Measurements from ENCODE around the gene SMIM12.

SMIM12 gene

GRCh38 chr1:34833711-34834110 lies 25.8 kb downstream of the SMIM12 start:
- TF ChIP-seq MAX (IDR thresholded peaks at IDR 0.05; ENCODE audit: low read depth, low read length): no peak
- TF ChIP-seq CTCF (IDR thresholded peaks at IDR 0.05; ENCODE audit: low read depth, low read length): no peak
- no peak for TF ChIP-seq MYC (IDR thresholded peaks at IDR 0.05; ENCODE audit: low read depth, low read length)
- no peak for TF ChIP-seq POLR2A (IDR thresholded peaks at IDR 0.05; ENCODE audit: extremely low read depth, insufficient read length)
- no peak overlapping the region for H3K4me3 ChIP-seq (ENCODE audit: low read depth, low read length)
- DNase-seq (ENCODE audit: low read depth): peak; percentile 15

GRCh38 chr1:34831721-34832246 lies 27.8 kb downstream of the SMIM12 start:
- no peak for DNase-seq (ENCODE audit: low read depth)
- no peak overlapping the region for H3K4me3 ChIP-seq (ENCODE audit: low read depth, low read length)
- TF ChIP-seq MAX (IDR thresholded peaks at IDR 0.05; ENCODE audit: low read depth, low read length): no peak
- TF ChIP-seq POLR2A (IDR thresholded peaks at IDR 0.05; ENCODE audit: extremely low read depth, insufficient read length): no peak
- no peak for TF ChIP-seq CTCF (IDR thresholded peaks at IDR 0.05; ENCODE audit: low read depth, low read length)
- no peak for TF ChIP-seq MYC (IDR thresholded peaks at IDR 0.05; ENCODE audit: low read depth, low read length)

- TF ChIP-seq MYC (IDR thresholded peaks at IDR 0.05; ENCODE audit: low read depth, low read length) (no peak), POLR2A (IDR thresholded peaks at IDR 0.05; ENCODE audit: extremely low read depth, insufficient read length) (no peak), MAX (IDR thresholded peaks at IDR 0.05; ENCODE audit: low read depth, low read length) (no peak), CTCF (IDR thresholded peaks at IDR 0.05; ENCODE audit: low read depth, low read length) (no peak)
- peak; percentile 87 for DNase-seq (ENCODE audit: low read depth)
- no peak overlapping the region for H3K4me3 ChIP-seq (ENCODE audit: low read depth, low read length)
These were observed 30.3 kb downstream of the SMIM12 start for GRCh38 chr1:34829250-34829649.

GRCh38 chr1:34828611-34829010 lies 30.9 kb downstream of the SMIM12 start:
- no peak for DNase-seq (ENCODE audit: low read depth)
- TF ChIP-seq MAX (IDR thresholded peaks at IDR 0.05; ENCODE audit: low read depth, low read length): no peak
- TF ChIP-seq POLR2A (IDR thresholded peaks at IDR 0.05; ENCODE audit: extremely low read depth, insufficient read length): no peak
- no peak for TF ChIP-seq CTCF (IDR thresholded peaks at IDR 0.05; ENCODE audit: low read depth, low read length)
- TF ChIP-seq MYC (IDR thresholded peaks at IDR 0.05; ENCODE audit: low read depth, low read length): no peak
- no peak overlapping the region for H3K4me3 ChIP-seq (ENCODE audit: low read depth, low read length)

- DNase-seq (ENCODE audit: low read depth): no peak
- no peak overlapping the region for H3K4me3 ChIP-seq (ENCODE audit: low read depth, low read length)
- TF ChIP-seq CTCF (IDR thresholded peaks at IDR 0.05; ENCODE audit: low read depth, low read length) (no peak), MAX (IDR thresholded peaks at IDR 0.05; ENCODE audit: low read depth, low read length) (no peak), POLR2A (IDR thresholded peaks at IDR 0.05; ENCODE audit: extremely low read depth, insufficient read length) (no peak), MYC (IDR thresholded peaks at IDR 0.05; ENCODE audit: low read depth, low read length) (no peak)
These were observed 32.1 kb downstream of the SMIM12 start for GRCh38 chr1:34827341-34827941.
